ENCODE results near the gene ATG13.

Gene ATG13

DNA sequence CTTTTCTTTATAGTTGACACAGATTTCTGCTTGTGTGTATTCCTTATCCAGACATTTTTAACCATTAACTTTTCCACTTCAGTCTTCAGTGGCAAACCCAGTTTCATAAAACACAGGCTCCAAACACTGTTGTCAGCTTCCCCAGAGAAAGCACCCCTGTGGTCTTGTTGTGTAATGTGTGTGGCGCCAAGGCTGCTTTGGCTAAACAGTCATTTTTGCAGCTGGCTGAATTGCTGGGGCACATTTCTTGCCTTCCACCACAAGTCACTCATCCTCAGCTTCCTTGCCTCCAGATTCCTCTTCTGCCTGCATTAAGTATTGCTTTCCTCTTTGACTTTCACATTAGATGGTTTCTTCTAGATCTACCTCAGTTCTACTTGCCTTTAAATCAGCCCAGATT is 42.6 kb downstream of the ATG13 start:
- TF ChIP-seq, protein P1, sequence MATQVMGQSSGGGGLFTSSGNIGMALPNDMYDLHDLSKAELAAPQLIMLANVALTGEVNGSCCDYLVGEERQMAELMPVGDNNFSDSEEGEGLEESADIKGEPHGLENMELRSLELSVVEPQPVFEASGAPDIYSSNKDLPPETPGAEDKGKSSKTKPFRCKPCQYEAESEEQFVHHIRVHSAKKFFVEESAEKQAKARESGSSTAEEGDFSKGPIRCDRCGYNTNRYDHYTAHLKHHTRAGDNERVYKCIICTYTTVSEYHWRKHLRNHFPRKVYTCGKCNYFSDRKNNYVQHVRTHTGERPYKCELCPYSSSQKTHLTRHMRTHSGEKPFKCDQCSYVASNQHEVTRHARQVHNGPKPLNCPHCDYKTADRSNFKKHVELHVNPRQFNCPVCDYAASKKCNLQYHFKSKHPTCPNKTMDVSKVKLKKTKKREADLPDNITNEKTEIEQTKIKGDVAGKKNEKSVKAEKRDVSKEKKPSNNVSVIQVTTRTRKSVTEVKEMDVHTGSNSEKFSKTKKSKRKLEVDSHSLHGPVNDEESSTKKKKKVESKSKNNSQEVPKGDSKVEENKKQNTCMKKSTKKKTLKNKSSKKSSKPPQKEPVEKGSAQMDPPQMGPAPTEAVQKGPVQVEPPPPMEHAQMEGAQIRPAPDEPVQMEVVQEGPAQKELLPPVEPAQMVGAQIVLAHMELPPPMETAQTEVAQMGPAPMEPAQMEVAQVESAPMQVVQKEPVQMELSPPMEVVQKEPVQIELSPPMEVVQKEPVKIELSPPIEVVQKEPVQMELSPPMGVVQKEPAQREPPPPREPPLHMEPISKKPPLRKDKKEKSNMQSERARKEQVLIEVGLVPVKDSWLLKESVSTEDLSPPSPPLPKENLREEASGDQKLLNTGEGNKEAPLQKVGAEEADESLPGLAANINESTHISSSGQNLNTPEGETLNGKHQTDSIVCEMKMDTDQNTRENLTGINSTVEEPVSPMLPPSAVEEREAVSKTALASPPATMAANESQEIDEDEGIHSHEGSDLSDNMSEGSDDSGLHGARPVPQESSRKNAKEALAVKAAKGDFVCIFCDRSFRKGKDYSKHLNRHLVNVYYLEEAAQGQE (IDR thresholded peaks at IDR 0.05; ENCODE audit: low read depth), result no peak
- TF ChIP-seq, protein P2, sequence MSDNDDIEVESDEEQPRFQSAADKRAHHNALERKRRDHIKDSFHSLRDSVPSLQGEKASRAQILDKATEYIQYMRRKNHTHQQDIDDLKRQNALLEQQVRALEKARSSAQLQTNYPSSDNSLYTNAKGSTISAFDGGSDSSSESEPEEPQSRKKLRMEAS (IDR thresholded peaks at IDR 0.05), result no peak
- TF ChIP-seq RAD21 (IDR thresholded peaks at IDR 0.05; ENCODE audit: low read depth) (no peak), EP300 (IDR thresholded peaks at IDR 0.05; ENCODE audit: borderline replicate concordance) (no peak), EGR1 (IDR thresholded peaks at IDR 0.05) (no peak), TCF12 (IDR thresholded peaks at IDR 0.05; ENCODE audit: low read depth) (no peak)

DNA sequence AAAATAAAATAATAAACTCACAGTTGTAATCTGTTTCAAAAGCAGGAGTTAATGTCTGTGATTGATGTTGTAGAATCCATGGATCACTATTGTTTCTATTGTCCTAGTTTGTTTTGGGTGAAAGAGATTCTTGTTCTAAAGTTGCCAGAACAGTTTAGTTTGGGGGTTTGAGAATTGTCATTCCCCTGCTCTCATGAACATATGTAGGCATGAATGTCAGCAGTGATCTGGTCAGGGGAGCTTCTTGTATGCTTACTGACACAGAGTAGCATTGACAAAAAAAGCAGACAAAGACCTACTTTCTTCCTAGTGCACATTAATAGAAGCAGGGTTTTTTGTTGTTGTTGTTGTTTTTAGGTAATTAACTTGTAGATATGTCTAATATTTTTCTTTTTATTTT is 44.5 kb downstream of the ATG13 start:
- TF ChIP-seq CREB1 (IDR thresholded peaks at IDR 0.05; ENCODE audit: low read depth) (no peak), TAF1 (IDR thresholded peaks at IDR 0.05; ENCODE audit: low read depth) (no peak), EGR1 (IDR thresholded peaks at IDR 0.05) (no peak), FOXM1 (IDR thresholded peaks at IDR 0.05; ENCODE audit: borderline replicate concordance, low read depth) (no peak), CEBPB (IDR thresholded peaks at IDR 0.05) (no peak), RAD21 (IDR thresholded peaks at IDR 0.05; ENCODE audit: low read depth) (no peak)

DNA sequence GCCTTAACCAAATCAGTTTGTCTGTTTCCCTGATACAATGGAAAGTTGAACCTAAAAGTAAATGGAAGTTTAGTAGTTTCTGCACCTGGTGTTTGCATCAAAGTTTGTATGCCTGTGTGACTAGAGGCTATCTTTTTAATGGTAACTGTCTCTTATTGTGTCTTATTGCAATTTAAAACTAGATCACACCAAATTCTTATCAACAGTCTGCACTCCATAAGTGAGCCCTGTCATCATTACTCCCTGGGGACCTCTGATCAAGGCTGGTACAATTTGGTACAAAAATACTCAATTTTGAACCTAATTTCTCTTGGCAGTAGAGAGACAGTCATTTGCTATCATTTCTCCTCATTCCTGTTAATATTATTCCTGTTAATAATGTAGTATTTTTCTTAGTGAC is 45.0 kb downstream of the ATG13 start:
- TF ChIP-seq NFIC (IDR thresholded peaks at IDR 0.05), result no peak
- no peak for TF ChIP-seq YY1 (IDR thresholded peaks at IDR 0.05; ENCODE audit: low read depth)

DNA sequence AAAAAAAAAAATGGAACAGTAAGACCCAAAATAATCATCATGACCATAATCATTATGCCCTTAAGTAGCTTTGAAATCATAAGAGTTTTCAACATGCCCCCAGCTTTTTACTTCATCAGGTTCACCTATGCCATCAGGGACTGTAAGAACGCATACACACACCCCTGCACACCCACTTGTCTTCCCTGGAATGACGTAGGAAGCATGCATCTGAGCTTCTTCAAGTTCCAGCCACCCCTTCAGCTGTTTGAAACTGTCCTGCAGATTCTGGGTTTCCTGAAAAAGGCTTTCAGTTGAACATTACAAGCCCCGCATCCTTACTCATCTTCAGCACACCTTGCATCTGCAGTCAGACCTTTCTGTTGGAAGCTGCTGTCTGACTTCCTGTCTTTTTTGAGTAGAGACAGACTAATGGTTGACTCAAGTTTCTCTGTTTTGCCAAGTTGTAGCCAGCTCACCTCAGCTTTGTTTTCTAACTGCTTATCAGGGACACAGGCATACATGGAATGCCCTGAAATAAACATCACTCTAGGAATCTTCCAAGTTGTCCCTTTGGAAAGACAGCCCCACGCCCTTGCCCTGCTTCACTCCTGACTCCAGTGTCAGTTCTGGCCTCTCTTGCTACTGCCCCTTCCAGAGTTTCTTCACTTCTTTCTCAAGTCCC is 46.1 kb downstream of the ATG13 start:
- TF ChIP-seq YY1 (IDR thresholded peaks at IDR 0.05; ENCODE audit: low read depth) (no peak), EP300 (IDR thresholded peaks at IDR 0.05; ENCODE audit: borderline replicate concordance) (no peak), RAD21 (IDR thresholded peaks at IDR 0.05; ENCODE audit: low read depth) (no peak), TEAD4 (IDR thresholded peaks at IDR 0.05) (no peak), TAF1 (IDR thresholded peaks at IDR 0.05; ENCODE audit: low read depth) (no peak), ZBTB7A (IDR thresholded peaks at IDR 0.05; ENCODE audit: low read depth) (no peak), EGR1 (IDR thresholded peaks at IDR 0.05) (no peak), CEBPB (IDR thresholded peaks at IDR 0.05) (no peak), FOXM1 (IDR thresholded peaks at IDR 0.05; ENCODE audit: borderline replicate concordance, low read depth) (no peak), CREB1 (IDR thresholded peaks at IDR 0.05; ENCODE audit: low read depth) (no peak), TCF12 (IDR thresholded peaks at IDR 0.05; ENCODE audit: low read depth) (no peak)
- TF ChIP-seq, protein P3, sequence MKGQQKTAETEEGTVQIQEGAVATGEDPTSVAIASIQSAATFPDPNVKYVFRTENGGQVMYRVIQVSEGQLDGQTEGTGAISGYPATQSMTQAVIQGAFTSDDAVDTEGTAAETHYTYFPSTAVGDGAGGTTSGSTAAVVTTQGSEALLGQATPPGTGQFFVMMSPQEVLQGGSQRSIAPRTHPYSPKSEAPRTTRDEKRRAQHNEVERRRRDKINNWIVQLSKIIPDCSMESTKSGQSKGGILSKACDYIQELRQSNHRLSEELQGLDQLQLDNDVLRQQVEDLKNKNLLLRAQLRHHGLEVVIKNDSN (IDR thresholded peaks at IDR 0.05), result no peak
- TF ChIP-seq, protein P2 (IDR thresholded peaks at IDR 0.05), result no peak
- TF ChIP-seq, protein P1 (IDR thresholded peaks at IDR 0.05; ENCODE audit: low read depth), result no peak

DNA sequence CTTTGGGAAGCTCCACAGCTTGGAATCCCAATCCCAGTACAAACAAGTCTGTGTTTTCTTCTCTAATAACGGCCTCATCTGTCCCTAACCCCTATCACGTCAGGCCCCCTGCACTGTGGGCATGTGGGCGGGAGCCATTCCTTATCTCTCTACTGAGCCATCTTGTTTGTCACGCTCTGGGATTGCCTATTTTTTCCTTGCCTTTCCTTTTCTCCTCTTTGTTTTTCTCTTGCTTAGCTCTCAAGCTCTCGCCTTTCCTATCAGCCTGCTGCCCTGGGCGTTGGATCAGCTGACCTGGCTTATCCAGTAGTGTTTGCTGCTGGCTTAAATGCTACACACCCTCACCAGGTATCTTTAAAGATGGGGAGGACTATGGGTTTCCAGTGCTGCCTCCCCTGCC is 47.3 kb downstream of the ATG13 start:
- no peak for TF ChIP-seq EGR1 (IDR thresholded peaks at IDR 0.05)
- TF ChIP-seq, protein P2 (IDR thresholded peaks at IDR 0.05), result no peak
- TF ChIP-seq TAF1 (IDR thresholded peaks at IDR 0.05; ENCODE audit: low read depth), result no peak
- TF ChIP-seq, protein P3 (IDR thresholded peaks at IDR 0.05), result no peak
- TF ChIP-seq TCF12 (IDR thresholded peaks at IDR 0.05; ENCODE audit: low read depth), result no peak
- TF ChIP-seq ZBTB7A (IDR thresholded peaks at IDR 0.05; ENCODE audit: low read depth), result no peak
- TF ChIP-seq YY1 (IDR thresholded peaks at IDR 0.05; ENCODE audit: low read depth), result no peak
- TF ChIP-seq CREB1 (IDR thresholded peaks at IDR 0.05; ENCODE audit: low read depth), result no peak
- no peak for TF ChIP-seq RAD21 (IDR thresholded peaks at IDR 0.05; ENCODE audit: low read depth)
- TF ChIP-seq, protein P1 (IDR thresholded peaks at IDR 0.05; ENCODE audit: low read depth), result no peak
- TF ChIP-seq FOXM1 (IDR thresholded peaks at IDR 0.05; ENCODE audit: borderline replicate concordance, low read depth), result no peak
- TF ChIP-seq CEBPB (IDR thresholded peaks at IDR 0.05), result no peak
- TF ChIP-seq EP300 (IDR thresholded peaks at IDR 0.05; ENCODE audit: borderline replicate concordance), result no peak
- no peak for TF ChIP-seq TEAD4 (IDR thresholded peaks at IDR 0.05)
- no peak for TF ChIP-seq NFIC (IDR thresholded peaks at IDR 0.05)
